Smooth muscle cell of the brain vasculature (primary cell): ENCODE measurements around the gene TTC3.
A peak's percentile ranks its signal among the peaks of the same experiment; 100 is the strongest.

Experiments used
- DNase-seq: peaks from one replicate; pipeline ENCODE4 v3.0.0-alpha.2; 2012; ENCODE audit warnings: low read depth, low spot score

Gene TTC3

DNA sequence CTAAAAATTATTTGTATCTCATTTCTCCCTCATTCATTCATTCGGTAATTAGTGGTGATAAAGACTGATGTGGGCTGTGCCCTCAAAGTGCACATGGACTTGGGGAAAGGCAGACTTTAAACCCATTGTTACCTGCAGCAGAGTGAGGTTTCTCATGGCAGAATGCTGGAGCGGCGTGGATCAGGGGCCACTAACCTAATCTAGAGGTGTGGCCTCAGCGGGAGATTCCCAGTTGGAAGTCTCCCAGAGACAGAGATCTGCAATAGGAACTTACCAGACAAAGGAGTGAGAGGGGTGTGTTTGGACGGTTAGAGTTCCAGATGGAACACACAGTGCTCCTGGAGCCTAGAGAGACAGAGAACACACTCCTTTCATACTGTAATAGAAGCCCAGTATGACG is 120.6 kb downstream of the TTC3 start:
- no peak for DNase-seq

- DNase-seq = no peak
These were observed 122.0 kb downstream of the TTC3 start for GRCh38 chr21:37195059-37195458.

GRCh38 chr21:37195610-37196009 is 122.6 kb downstream of the TTC3 start:
- DNase-seq = no peak

DNA sequence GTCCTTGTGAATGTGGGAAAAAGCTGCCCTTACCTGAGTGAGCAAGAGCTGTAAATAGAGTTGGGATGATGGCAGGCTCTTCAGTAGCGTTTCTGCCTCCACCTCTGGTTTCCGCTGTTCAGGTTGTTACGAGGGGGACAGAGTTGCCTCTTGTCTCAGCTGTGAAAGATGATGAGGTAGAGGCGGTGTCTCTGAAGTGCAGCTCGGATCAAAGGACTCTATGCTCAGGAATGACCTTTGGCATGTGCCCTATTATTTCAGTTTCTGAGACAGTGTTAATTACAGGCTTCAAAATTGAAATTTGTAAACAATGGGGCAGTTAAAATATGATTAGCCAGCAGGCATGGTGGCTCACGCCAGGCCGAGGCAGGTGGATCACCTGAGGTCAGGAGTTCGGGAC is 123.8 kb downstream of the TTC3 start:
- DNase-seq = no peak

GRCh38 chr21:37197746-37198145 is 124.7 kb downstream of the TTC3 start:
- no peak for DNase-seq

DNA sequence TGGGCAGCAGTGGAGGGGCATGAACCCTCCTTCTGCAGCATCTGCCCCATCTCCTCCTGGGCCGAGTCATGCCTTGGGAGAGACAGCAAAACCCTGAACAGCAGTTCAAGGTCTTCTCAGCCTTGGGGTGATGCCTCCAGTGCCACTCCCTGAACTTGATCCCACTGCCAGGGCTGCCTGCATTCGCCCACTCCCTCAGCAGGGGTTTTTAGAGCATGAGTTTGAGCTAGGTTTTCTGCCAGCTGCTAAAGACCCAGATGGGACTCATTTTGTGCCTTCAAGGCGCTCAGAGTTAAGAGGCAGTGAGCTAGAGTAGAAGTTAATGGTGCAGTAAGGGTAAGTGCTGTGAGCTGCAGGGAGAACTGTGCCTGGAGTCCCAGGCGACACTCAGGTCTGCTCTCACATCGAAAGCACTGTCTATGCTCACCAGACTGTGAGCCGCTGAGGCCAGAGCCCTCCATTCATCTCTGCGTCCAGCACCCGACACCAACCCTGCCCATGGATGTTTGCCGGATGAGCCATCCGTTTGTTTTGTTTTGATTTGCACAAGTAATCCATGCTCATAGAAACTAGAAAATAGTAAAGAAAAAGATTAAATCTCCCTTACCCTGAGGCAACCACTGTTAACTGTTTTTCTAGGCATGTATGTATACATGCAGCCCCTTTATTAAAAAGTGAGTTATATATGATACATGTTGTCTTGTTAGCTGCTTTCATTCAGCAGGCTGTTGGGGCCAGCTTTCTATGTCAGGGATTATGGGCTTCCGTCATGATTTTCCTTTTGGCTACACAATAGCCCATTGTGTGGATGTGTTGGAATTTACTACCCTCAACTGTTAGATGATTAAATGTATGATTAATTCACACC is 126.2 kb downstream of the TTC3 start:
- peak; percentile 39 for DNase-seq

DNA sequence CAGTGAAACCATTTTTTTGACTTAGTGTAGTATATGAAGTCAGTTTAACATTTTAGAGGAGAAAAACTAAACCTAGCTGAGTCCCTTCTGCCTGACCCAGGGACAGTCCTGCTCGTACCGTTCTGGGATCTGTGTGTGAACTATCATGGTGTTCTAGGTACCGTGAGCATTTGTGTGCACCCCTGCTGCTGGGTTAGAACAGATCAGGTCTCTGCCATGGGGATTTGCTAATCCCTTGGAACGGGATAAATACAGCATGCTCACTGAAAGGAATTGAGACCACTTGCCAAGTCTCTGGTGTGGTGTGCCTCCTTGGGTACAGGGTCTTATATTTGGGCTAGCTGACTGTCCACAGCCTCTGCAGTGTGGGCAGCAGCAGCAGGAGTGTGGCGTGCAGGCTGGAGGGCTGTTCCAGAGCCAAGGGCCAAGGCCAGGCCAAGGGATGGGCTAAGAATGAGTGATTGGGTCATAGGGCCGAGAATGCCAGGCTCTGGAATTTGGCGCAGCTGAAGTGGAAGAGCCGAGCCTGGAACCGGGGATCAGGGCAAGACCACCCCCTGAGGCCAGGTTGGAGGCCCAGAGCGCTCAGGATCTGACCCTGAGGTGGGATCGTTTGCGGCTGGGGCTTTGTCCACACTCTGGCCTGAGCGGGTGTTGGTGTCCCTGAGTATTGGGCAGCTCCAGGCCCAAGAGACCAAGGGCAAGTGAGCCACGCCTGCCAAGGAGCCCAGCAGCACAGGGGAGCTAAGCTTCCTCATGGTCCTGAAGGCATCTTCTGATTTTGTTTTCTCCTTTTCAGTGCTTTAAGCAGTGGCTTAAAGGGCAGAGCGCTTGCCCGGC is 127.8 kb downstream of the TTC3 start:
- no peak for DNase-seq

DNA sequence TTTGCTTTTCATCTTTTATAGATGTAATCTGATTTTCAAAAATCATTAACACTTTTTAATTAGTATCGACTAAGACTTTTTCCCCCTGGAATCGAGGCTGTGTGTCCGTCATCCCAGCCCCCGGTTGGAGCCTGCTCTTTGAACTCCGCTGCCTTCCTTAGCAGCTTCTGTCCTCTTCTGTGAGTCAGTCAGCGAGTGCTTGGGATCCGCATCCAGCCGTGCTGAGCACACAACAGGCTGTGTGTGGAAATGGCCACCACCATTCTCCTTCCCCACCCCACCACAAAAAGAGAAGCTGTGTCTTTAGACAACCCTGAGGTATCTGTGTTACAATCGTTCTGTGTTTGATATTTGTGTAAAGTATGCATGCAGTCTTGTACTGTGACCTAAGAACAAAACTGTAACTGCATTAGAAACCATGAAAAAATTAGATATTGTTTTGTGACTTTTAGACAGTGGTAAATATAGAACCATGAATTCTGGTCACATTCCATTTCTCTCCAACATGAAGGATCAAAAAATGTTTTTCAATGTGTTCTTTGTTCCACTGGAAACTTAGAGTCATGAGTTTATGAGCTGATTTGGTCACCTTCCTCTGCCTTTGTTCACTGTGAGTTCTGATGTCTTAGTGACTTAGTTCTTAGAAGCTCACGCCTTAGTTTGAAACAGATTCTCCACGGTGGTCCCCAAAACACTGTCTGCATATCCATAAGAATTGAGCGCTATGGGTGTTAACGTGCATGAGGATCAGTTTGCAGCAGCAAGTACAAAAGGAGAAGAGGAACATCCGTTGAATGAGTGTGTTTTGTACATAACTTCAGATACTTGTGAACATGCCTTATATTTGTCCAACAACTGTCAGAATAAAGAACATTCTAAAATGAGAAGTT is 129.4 kb downstream of the TTC3 start:
- no peak for DNase-seq

DNA sequence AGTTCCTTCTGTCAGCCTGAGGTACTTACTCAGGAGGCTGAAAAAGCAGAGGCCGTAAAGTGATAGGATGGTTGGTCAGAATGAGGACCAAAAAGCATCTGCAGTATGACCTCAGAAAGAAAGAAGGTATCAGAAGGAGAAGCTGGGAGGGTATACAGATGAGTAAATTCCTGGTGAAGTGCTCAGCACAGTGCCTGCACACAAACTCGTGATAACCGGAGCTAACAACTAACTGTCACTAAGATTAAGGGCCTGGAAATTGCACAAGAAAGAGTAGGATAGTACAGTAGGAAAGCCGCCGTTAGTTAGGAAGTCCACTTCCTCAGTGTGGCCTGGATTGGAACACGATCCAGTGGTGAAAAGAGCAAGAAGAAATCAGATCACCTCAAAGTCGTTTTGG is 131.5 kb downstream of the TTC3 start:
- no peak for DNase-seq

DNA sequence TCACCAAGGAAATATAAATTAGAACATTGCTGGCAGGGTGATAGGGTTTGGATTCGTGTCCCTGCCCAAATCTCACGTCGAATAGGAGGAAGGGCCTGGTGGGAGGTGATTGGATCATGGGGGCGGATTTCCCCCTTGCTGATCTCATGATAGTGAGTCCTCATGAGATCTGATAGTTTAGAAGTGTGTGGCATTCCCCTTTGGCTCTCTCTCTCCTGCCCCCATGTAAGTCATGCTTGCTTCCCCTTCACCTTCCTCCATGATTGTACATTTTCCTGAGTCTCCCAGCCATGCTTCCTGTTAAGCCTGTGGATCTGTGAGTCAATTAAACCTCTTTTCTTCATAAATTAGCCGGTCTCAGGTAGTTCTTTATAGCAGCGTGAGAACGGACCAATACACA is 133.4 kb downstream of the TTC3 start:
- DNase-seq = no peak

GRCh38 chr21:37207441-37208009 is 134.5 kb downstream of the TTC3 start:
- no peak for DNase-seq

- DNase-seq = no peak
These were observed 135.1 kb downstream of the TTC3 start for GRCh38 chr21:37208056-37208721.

GRCh38 chr21:37208741-37209225 is 135.7 kb downstream of the TTC3 start:
- DNase-seq = no peak

- DNase-seq = no peak
These were observed 137.1 kb downstream of the TTC3 start for GRCh38 chr21:37210130-37210529.

GRCh38 chr21:37210799-37211198 is 137.7 kb downstream of the TTC3 start:
- no peak for DNase-seq

- no peak for DNase-seq
These were observed 141.9 kb downstream of the TTC3 start for GRCh38 chr21:37214952-37215351.

DNA sequence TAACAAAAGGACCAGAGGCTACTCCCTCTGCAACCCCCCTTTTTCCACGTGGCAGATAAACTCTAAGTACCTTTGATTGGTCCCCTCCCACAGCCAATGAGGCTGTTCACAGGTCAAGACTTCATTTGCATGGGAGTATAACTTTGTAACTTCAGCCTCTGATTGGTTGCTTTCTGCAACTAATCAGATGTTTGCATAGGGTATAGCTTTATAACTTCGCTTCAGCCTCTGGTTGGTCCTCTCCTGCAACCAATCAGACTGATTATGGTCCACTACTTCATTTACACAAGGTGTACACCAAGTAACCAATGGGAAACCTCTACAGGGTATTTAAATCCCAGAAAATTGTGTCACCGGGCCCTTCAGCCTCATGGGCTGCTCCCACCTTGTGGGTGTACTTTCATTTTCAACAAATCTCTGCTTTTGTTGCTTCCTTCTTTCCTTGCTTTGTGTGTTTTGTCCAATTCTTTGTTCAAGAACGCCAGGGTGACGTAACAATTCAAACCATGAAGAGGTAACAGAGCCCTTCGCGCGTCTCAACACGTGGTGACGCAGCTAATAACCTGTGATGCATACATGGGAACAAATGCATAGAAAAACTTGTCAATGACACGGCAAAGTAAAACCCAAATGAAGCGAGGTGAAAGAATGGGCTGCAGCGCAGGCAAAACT is 146.8 kb downstream of the TTC3 start:
- no peak for DNase-seq

GRCh38 chr21:37220433-37220980 is 147.5 kb downstream of the TTC3 start:
- peak; percentile 13 for DNase-seq

GRCh38 chr21:37220981-37221664 is 148.1 kb downstream of the TTC3 start:
- DNase-seq = peak; percentile 73
